ACC112 (cell line): Measurements from ENCODE around the gene COTL1.
A peak's percentile ranks its signal among the peaks of the same experiment; 100 is the strongest.

Experiments
- H2AFZ ChIP-seq: fragments of 200-600 bp; sonication (generic); one replicate; pipeline ENCODE4 v1.6.0; 2017; ENCODE audit warnings: antibody characterized with exemption, low read length; ENCODE audit not compliant: unreplicated experiment
- H3K27ac ChIP-seq: fragments of 200-600 bp; sonication (generic); 2 replicates; pipeline ENCODE4 v1.5.1; 2014; ENCODE audit warnings: low read depth, mild to moderate bottlenecking, antibody characterized with exemption, low read length, moderate library complexity
- H3K27me3 ChIP-seq: fragments of 200-600 bp; sonication (generic); 2 replicates; pipeline ENCODE4 v1.6.1; 2014; ENCODE audit warnings: mild to moderate bottlenecking, antibody characterized with exemption, low read length, moderate library complexity, mixed read lengths; ENCODE audit not compliant: insufficient read depth
- H3K36me3 ChIP-seq: fragments of 200-600 bp; sonication (generic); 2 replicates; pipeline ENCODE4 v1.6.1; 2016; ENCODE audit warnings: mild to moderate bottlenecking, antibody characterized with exemption, low read length, moderate library complexity, mixed read lengths; ENCODE audit not compliant: insufficient read depth
- H3K4me1 ChIP-seq: fragments of 200-600 bp; sonication (generic); one replicate; pipeline ENCODE4 v1.6.1; 2016; ENCODE audit warnings: low read length, mixed read lengths; ENCODE audit not compliant: insufficient read depth, unreplicated experiment, control insufficient read depth
- H3K4me3 ChIP-seq: fragments of 200-600 bp; sonication (generic); 2 replicates; pipeline ENCODE4 v1.5.1; 2014; ENCODE audit warnings: mild to moderate bottlenecking, low read depth, low read length
- H3K79me2 ChIP-seq: fragments of 200-600 bp; sonication (generic); one replicate; pipeline ENCODE4 v1.6.0; 2016; ENCODE audit warnings: low read length; ENCODE audit not compliant: control insufficient read depth, unreplicated experiment, insufficient read depth

The COTL1 gene, protein sequence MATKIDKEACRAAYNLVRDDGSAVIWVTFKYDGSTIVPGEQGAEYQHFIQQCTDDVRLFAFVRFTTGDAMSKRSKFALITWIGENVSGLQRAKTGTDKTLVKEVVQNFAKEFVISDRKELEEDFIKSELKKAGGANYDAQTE

DNA sequence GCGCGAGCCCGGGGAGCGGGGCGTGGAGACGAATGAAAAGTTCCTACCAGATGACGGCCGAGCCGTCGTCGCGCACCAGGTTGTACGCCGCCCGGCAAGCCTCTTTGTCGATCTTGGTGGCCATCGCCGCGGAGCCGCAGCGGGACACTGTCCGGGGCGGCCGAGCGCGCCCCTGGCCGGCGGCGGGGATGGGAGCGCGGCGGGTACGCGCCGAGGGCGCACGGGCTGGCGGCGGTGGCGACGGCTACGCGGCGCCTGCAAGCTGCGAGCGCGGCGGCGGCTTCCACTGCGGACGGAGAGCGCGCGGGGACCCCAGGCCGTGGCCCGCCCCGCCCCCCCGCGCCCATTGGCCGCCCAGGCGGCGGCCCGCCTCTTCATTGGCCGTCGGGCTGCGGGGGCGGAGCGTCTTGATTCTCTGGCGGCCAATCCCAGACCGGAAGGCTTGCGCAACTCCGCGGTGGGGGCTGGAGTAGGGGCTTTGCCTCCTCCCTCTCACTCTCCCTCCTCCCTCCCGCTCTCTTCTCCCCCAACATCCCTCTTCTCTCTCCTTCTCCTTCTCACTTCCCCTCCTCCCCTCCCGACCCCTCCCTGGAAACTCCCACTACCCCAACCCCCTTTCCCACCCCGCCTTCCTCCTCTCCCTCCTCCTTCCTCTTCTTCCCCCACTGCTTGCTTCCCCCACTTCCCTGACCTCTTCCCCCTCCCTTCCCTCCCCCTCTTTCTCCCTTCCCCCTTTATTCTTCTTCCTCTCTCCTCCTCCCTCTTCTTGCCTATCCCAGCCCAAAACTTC, at the start of gene COTL1:
Gene COTL1 (minus strand): TSS at position 288 of the 790 bp plus-strand sequence. CDS start 164 bp downstream, at position 124.
- Histone ChIP-seq H3K27me3 (no peaks in the 10 kb centered on the region), H3K4me1 (peaks cover 46% of the 10 kb centered on the region), H3K79me2 (peaks cover 48% of the 10 kb centered on the region), H3K36me3 (peaks cover 4% of the 10 kb centered on the region; the same call in 1 of the 2 replicates), H3K4me3 (peak within 1 kb of the TSS; percentile 94), H2AFZ (peak within 1 kb of the TSS; percentile 17), H3K27ac (peak within 1 kb of the TSS; percentile 94)

GRCh38 chr16:84665843-84666242, 48.0 kb upstream of the COTL1 start:
- H2AFZ ChIP-seq, result no peak overlapping the region
- H3K79me2 ChIP-seq, result no peaks in the 10 kb centered on the region
- H3K27ac ChIP-seq, result no peak overlapping the region
- no peaks in the 10 kb centered on the region for H3K27me3 ChIP-seq
- no peak overlapping the region for H3K4me3 ChIP-seq
- H3K4me1 ChIP-seq, result peaks cover 2% of the 10 kb centered on the region
- H3K36me3 ChIP-seq, result peaks cover 5% of the 10 kb centered on the region; the same call in 1 of the 2 replicates

GRCh38 chr16:84665359-84665758, 47.5 kb upstream of the COTL1 start:
- Histone ChIP-seq H3K36me3 (peaks cover 5% of the 10 kb centered on the region; the same call in 1 of the 2 replicates), H3K27ac (no peak overlapping the region), H3K4me3 (no peak overlapping the region), H3K27me3 (no peaks in the 10 kb centered on the region), H2AFZ (no peak overlapping the region), H3K4me1 (peaks cover 3% of the 10 kb centered on the region), H3K79me2 (no peaks in the 10 kb centered on the region)

- H3K4me1 ChIP-seq, result peaks cover 3% of the 10 kb centered on the region
- H3K79me2 ChIP-seq, result no peaks in the 10 kb centered on the region
- H3K36me3 ChIP-seq, result peaks cover 5% of the 10 kb centered on the region; the same call in 1 of the 2 replicates
- no peak overlapping the region for H3K27ac ChIP-seq
- H3K4me3 ChIP-seq, result no peak overlapping the region
- H3K27me3 ChIP-seq, result no peaks in the 10 kb centered on the region
- no peak overlapping the region for H2AFZ ChIP-seq
Measured at GRCh38 chr16:84663433-84664101, 45.7 kb upstream of the COTL1 start.

DNA sequence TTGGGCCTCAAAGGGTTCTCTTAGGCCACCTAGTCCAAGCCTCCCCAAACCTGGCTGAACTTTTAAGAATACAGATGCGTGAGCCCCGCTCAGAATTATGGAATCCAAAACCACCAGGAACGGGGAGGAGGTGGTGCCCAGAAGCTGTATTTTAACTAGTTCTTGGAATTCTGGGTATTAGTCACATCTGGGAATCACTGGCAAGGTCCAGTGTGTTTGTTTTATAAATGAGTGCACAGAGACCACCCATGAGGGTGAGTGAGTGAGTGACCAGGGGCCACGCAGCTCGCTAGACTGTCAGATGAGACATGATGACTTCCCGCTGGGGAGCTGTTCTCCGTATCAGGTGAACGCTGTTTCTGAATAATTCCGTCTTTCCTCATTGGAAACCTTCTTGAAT, 44.6 kb upstream of the COTL1 start:
- peaks cover 3% of the 10 kb centered on the region for H3K4me1 ChIP-seq
- H3K36me3 ChIP-seq, result peaks cover 7% of the 10 kb centered on the region; the same call in 1 of the 2 replicates
- no peak overlapping the region for H2AFZ ChIP-seq

GRCh38 chr16:84661418-84662060, 43.7 kb upstream of the COTL1 start:
- Histone ChIP-seq H3K4me1 (peaks cover 3% of the 10 kb centered on the region), H3K27ac (no peak overlapping the region), H3K36me3 (peaks cover 9% of the 10 kb centered on the region; the same call in 1 of the 2 replicates), H2AFZ (no peak overlapping the region), H3K27me3 (no peaks in the 10 kb centered on the region), H3K4me3 (no peak overlapping the region), H3K79me2 (no peaks in the 10 kb centered on the region)

More for the DNA sequence above, 44.6 kb upstream of the COTL1 start:
- Histone ChIP-seq H3K27me3 (no peaks in the 10 kb centered on the region), H3K27ac (no peak overlapping the region), H3K4me3 (no peak overlapping the region), H3K79me2 (no peaks in the 10 kb centered on the region)

DNA sequence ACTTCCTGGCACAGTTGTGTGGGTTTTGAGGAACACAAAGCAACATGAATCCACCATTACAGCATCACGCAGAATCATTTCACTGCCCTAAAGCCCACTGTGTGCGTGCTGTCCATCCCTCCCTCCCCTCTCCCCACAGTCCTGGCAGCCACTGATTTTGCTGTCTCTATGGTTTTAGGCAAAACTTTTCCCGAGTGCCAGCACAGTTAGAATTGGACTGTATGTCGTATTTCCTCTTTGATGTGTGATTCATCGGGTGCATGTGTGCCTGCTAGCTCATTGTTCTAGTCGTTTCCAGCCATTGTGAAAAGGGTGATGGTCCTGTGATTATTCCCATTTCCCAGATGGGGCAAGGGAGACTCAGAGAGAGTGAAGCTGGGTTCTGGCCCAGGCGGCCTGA, 43.1 kb upstream of the COTL1 start:
- Histone ChIP-seq H3K4me1 (peaks cover 3% of the 10 kb centered on the region), H3K79me2 (no peaks in the 10 kb centered on the region), H3K27ac (no peak overlapping the region), H3K27me3 (no peaks in the 10 kb centered on the region), H2AFZ (no peak overlapping the region), H3K4me3 (no peak overlapping the region), H3K36me3 (peaks cover 9% of the 10 kb centered on the region; the same call in 1 of the 2 replicates)

- Histone ChIP-seq H3K4me3 (no peak overlapping the region), H3K27ac (no peak overlapping the region), H3K79me2 (no peaks in the 10 kb centered on the region), H3K4me1 (peaks cover 3% of the 10 kb centered on the region), H3K27me3 (no peaks in the 10 kb centered on the region), H2AFZ (no peak overlapping the region), H3K36me3 (peaks cover 9% of the 10 kb centered on the region; the same call in 1 of the 2 replicates)
Measured at GRCh38 chr16:84659656-84660300, 41.9 kb upstream of the COTL1 start.

- no peak overlapping the region for H2AFZ ChIP-seq
- no peaks in the 10 kb centered on the region for H3K79me2 ChIP-seq
- peaks cover 9% of the 10 kb centered on the region; the same call in 1 of the 2 replicates for H3K36me3 ChIP-seq
- H3K27me3 ChIP-seq, result no peaks in the 10 kb centered on the region
- no peak overlapping the region for H3K27ac ChIP-seq
- no peak overlapping the region for H3K4me3 ChIP-seq
- peaks cover 3% of the 10 kb centered on the region for H3K4me1 ChIP-seq
Measured at GRCh38 chr16:84658690-84659089, 40.8 kb upstream of the COTL1 start.
